Measurements from ENCODE around the gene MYO1E. TPM values are rescaled to one million over a fixed set of nuclear protein-coding genes. Genes with fewer than 3 reads are reported as not detected.

Gene MYO1E
- total and polyA plus RNA-seq, 2 of the 8 experiments (the other 6 are each of a cell fraction or from before 2014, with no cell fraction given), result 19.6 to 142 TPM

DNA sequence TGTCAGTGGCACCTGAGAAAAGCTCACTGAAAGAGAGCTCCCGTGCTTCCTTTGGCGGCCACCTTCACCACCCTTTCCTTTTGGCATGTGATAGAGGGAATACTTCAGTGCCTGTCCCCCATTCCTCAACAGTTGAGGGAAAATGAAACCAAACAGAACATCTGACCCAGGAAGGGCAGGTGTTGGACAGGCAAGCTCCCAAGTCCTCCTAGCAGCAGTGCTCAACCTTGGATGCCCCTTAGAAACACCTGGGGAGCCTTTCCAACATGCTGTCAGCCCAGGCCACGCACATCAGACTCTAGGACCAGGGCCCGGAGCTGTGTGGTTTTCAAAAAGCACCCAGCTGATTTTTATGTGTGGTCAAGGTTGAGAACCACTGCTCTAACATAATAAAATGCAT lies 143.7 kb downstream of the MYO1E start:
- H2BK120ac ChIP-seq (replicated peaks; ENCODE audit: low read depth, low read length), result no peak overlapping the region
- DNase-seq (ENCODE audit: low read depth in 1 of 2, low spot score in 2 of 2) (no peak), FAIRE-seq (no peak)
- no peak overlapping the region for H3K23ac ChIP-seq (ENCODE audit: insufficient read length)
- no peak overlapping the region for H3K27ac ChIP-seq (ENCODE audit: low read depth, low read length)
- no peaks in the 10 kb centered on the region for H3K27me3 ChIP-seq (replicated peaks in 1 of 4; ENCODE audit: control insufficient read depth in 3 of 4, extremely low read depth in 1 of 4, insufficient read depth in 3 of 4, low read length in 3 of 4)
- H2BK5ac ChIP-seq (ENCODE audit: low read depth, low read length), result no peak overlapping the region
- 87% methylated on average over 4 of the region's 4 CpGs; no CpG with 5 or more reads in 1 of the 2 experiments for WGBS, 2 experiments (ENCODE audit: extremely low coverage in 1 of 2, insufficient coverage in 1 of 2, insufficient read length in 1 of 2, insufficient replicate concordance in 2 of 2, low coverage in 1 of 2, low lambda C conversion rate in 2 of 2, missing lambda C conversion rate in 1 of 2)
- H2BK15ac ChIP-seq (ENCODE audit: low read length), result no peak overlapping the region
- H3K79me2 ChIP-seq (ENCODE audit: control insufficient read depth in 1 of 2, insufficient read depth in 2 of 2, low read length in 2 of 2), result no peaks in the 10 kb centered on the region
- H3K79me1 ChIP-seq (ENCODE audit: low read depth, low read length), result no peaks in the 10 kb centered on the region
- H3K56ac ChIP-seq (replicated peaks; ENCODE audit: insufficient read length, low read depth, low read length), result no peak overlapping the region
- H4K8ac ChIP-seq (ENCODE audit: extremely low read depth, insufficient read depth, low read length), result no peak overlapping the region
- no peak overlapping the region for H2BK12ac ChIP-seq (ENCODE audit: low read depth, low read length)
- no peak overlapping the region for H3K9ac ChIP-seq (replicated peaks in 1 of 4; ENCODE audit: extremely low read depth in 1 of 4, low read depth in 3 of 4, low read length in 3 of 4)
- no peak overlapping the region for H4K91ac ChIP-seq (replicated peaks; ENCODE audit: insufficient read length, low read length)
- no peaks in the 10 kb centered on the region; a peak in 1 of 7 replicates for H3K4me1 ChIP-seq (replicated peaks in 1 of 4; ENCODE audit: control insufficient read depth in 3 of 4, insufficient read depth in 4 of 4, low read length in 3 of 4)
- H2AFZ ChIP-seq (ENCODE audit: low read length), result no peak overlapping the region
- CTCF ChIA-PET (ENCODE audit: partially characterized antibody), result interaction anchor here (0.7 to 1.3 kb wide), 3 partner anchors 11 to 18 kb away, joined by 3 to 4 read pairs (median 4); no protein-coding TSS in a partner anchor
- H3K9me3 ChIP-seq (ENCODE audit: insufficient read depth in 2 of 2, low read depth in 1 of 2, low read length in 1 of 2), result no peaks in the 10 kb centered on the region
- no peak overlapping the region for H2BK20ac ChIP-seq (ENCODE audit: low read length)
- POLR2A ChIA-PET (ENCODE audit: partially characterized antibody), result interaction anchor here (0.8 kb wide), 1 partner anchor 77 kb away, joined by 3 read pairs; no protein-coding TSS in a partner anchor
- H4K5ac ChIP-seq (ENCODE audit: insufficient read length, low read depth, low read length), result no peak overlapping the region
- no peak overlapping the region for H3K4me2 ChIP-seq (ENCODE audit: insufficient read depth in 1 of 2, low read depth in 2 of 2, low read length in 2 of 2)
- no peak overlapping the region for H3K18ac ChIP-seq (ENCODE audit: extremely low read depth, low read length)
- H3K36me3 ChIP-seq (ENCODE audit: control insufficient read depth in 2 of 4, insufficient read depth in 4 of 4, low read length in 3 of 4), result peaks cover 2 to 24% (median 4%) of the 10 kb centered on the region in 4 experiments; a peak in 4 of 8 replicates
- no peak overlapping the region for H3K14ac ChIP-seq (ENCODE audit: insufficient read length)
- H3K4ac ChIP-seq (replicated peaks; ENCODE audit: insufficient read length, low read depth, low read length), result no peak overlapping the region
- no peaks in the 10 kb centered on the region for H3K23me2 ChIP-seq (ENCODE audit: low read depth, low read length)
- peaks cover 0 to 2% of the 10 kb centered on the region in 2 experiments for H4K20me1 ChIP-seq (replicated peaks in 1 of 2; ENCODE audit: control insufficient read depth in 1 of 2, insufficient read depth in 2 of 2, low read length in 2 of 2)
- no peak overlapping the region for H3K4me3 ChIP-seq (ENCODE audit: extremely low read depth in 1 of 4, insufficient read depth in 2 of 4, low read depth in 3 of 4, low read length in 4 of 4)
- no peak overlapping the region for H2AK5ac ChIP-seq (ENCODE audit: low read depth, low read length)
- TF ChIP-seq CHD2 (IDR thresholded peaks at IDR 0.05; ENCODE audit: low read length) (no peak), HDAC2 (IDR thresholded peaks at IDR 0.05; ENCODE audit: borderline replicate concordance in 1 of 2, low read depth in 2 of 2, low read length in 2 of 2) (no peak), JUND (IDR thresholded peaks at IDR 0.05; ENCODE audit: low read length) (no peak)
